SK-N-SH treated with all-trans-retinoic acid at 6 μM for 48 hours (cell line): ENCODE data around the gene TNC.

ENCODE experiments used
- ARNTL ChIP-seq: fragments of 450-650 bp; formaldehyde crosslinking; IDR thresholded peaks from 2 replicates; pipeline ENCODE4 v1.5.0; 2020; ENCODE audit warnings: low read depth, mild to moderate bottlenecking, moderate library complexity, borderline replicate concordance
- CSDC2 ChIP-seq: fragments of 250-450 bp; sonication (Bioruptor Pico); IDR thresholded peaks from 2 replicates; pipeline ENCODE4 v1.5.0; 2020; ENCODE audit warnings: mild to moderate bottlenecking, moderate library complexity
- ESRRG ChIP-seq: fragments of 250-450 bp; sonication (Bioruptor Pico); IDR thresholded peaks from 2 replicates; pipeline ENCODE4 v1.6.1; 2021; ENCODE audit warnings: mild to moderate bottlenecking
- PATZ1 ChIP-seq: fragments of 250-450 bp; sonication (Bioruptor Pico); IDR thresholded peaks from 2 replicates; pipeline ENCODE4 v1.8.0; 2020; ENCODE audit warnings: mild to moderate bottlenecking, moderate library complexity, borderline replicate concordance

DNA sequence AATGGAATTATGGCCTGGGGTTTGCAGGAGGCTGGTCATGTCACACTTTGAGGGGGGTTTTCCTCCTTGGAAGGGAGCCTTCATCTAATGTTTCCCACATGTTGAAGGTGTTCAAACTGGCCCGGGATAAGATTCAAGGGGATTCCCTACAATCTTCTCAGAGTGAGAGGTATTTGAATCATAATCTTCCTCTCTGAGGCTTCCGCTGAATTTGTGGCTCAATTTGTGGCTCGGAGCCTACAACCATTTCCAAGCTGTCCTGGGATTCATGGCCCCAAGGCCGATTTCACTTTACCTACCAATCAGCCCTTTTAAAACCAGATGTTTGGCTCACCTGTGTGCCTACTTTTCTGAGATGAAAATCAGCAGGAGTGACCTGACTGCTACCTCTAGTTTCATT, 3.9 kb downstream of the TNC start:
- no peak for TF ChIP-seq CSDC2 (CRISPR knock-in tag)
- TF ChIP-seq PATZ1 (CRISPR knock-in tag), result no peak
- no peak for TF ChIP-seq ARNTL
- TF ChIP-seq ESRRG (CRISPR knock-in tag), result no peak
